ENCODE data around the gene CRELD1. TPM values are rescaled to one million over a fixed set of nuclear protein-coding genes. Genes with fewer than 3 reads are reported as not detected.

The CRELD1 gene
- total and polyA plus RNA-seq, 2 of the 13 experiments (the other 11 are each of a cell fraction or from before 2014, with no cell fraction given) = 27.1 to 61.9 TPM

DNA sequence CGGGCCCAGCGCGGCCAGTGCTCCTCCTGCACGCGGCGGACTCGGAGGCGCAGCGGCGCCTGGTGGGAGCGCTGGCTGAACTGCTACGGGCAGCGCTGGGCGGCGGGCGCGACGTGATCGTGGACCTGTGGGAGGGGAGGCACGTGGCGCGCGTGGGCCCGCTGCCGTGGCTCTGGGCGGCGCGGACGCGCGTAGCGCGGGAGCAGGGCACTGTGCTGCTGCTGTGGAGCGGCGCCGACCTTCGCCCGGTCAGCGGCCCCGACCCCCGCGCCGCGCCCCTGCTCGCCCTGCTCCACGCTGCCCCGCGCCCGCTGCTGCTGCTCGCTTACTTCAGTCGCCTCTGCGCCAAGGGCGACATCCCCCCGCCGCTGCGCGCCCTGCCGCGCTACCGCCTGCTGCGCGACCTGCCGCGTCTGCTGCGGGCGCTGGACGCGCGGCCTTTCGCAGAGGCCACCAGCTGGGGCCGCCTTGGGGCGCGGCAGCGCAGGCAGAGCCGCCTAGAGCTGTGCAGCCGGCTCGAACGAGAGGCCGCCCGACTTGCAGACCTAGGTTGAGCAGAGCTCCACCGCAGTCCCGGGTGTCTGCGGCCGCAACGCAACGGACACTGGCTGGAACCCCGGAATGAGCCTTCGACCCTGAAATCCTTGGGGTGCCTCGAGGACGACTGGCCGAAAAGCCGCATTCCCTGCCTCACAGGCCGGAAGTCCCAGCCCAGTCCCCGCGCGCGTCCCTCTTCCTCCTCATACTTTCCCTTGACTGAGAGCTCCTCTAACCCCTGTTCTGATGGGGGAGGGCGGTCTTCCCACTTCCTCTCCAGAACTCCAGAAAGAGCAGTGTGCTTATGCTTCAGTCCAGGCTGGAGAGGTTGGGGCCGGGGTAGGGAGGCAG lies 18.1 kb upstream of the CRELD1 start (continued):
- 0 out of 2 replicates have a peak, but pooled peaks have one; percentile 76 for TF ChIP-seq KLF6 (CRISPR knock-in tag; IDR thresholded peaks at IDR 0.05)
- peak; percentile 68; the same call in 1 of the 2 replicates for TF ChIP-seq ZSCAN30 (CRISPR knock-in tag; IDR thresholded peaks at IDR 0.05)
- TF ChIP-seq SNAPC2 (CRISPR knock-in tag; IDR thresholded peaks at IDR 0.05) = peak; percentile 47; the same call in 1 of the 2 replicates
- no peak for TF ChIP-seq SOX6 (IDR thresholded peaks at IDR 0.05)
- TF ChIP-seq SOX6 (CRISPR knock-in tag; IDR thresholded peaks at IDR 0.05) = 0 out of 2 replicates have a peak, but pooled peaks have one; percentile 37
- TF ChIP-seq, protein P1, sequence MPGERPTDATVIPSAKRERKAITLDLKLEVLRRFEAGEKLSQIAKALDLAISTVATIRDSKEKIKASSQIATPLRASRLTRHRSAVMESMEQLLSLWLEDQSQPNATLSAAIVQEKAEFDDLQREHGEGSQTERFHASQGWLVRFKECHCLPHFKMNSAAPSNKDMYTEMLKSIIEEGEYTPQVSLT (CRISPR knock-in tag; IDR thresholded peaks at IDR 0.05; ENCODE audit: borderline replicate concordance, low read depth) = no peak; the same call in 1 of the 2 replicates
- TF ChIP-seq ZNF121 (CRISPR knock-in tag; IDR thresholded peaks at IDR 0.05) = peak; percentile 69; the same call in 1 of the 2 replicates
- TF ChIP-seq KMT2B (CRISPR knock-in tag; IDR thresholded peaks at IDR 0.05) = peak; percentile 80; the same call in 1 of the 2 replicates
- TF ChIP-seq, protein P2, sequence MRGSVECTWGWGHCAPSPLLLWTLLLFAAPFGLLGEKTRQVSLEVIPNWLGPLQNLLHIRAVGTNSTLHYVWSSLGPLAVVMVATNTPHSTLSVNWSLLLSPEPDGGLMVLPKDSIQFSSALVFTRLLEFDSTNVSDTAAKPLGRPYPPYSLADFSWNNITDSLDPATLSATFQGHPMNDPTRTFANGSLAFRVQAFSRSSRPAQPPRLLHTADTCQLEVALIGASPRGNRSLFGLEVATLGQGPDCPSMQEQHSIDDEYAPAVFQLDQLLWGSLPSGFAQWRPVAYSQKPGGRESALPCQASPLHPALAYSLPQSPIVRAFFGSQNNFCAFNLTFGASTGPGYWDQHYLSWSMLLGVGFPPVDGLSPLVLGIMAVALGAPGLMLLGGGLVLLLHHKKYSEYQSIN (CRISPR knock-in tag; IDR thresholded peaks at IDR 0.05; ENCODE audit: borderline replicate concordance) = no peak; the same call in 1 of the 2 replicates
- TF ChIP-seq, protein P3, sequence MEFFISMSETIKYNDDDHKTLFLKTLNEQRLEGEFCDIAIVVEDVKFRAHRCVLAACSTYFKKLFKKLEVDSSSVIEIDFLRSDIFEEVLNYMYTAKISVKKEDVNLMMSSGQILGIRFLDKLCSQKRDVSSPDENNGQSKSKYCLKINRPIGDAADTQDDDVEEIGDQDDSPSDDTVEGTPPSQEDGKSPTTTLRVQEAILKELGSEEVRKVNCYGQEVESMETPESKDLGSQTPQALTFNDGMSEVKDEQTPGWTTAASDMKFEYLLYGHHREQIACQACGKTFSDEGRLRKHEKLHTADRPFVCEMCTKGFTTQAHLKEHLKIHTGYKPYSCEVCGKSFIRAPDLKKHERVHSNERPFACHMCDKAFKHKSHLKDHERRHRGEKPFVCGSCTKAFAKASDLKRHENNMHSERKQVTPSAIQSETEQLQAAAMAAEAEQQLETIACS (CRISPR knock-in tag; IDR thresholded peaks at IDR 0.05) = 0 out of 2 replicates have a peak, but pooled peaks have one; percentile 30
- TF ChIP-seq ZNF772 (CRISPR knock-in tag; IDR thresholded peaks at IDR 0.05) = 0 out of 2 replicates have a peak, but pooled peaks have one; percentile 26
- TF ChIP-seq ETV6 (CRISPR knock-in tag; conservative IDR thresholded peaks at IDR 0.05) = peak; percentile 59; the same call in 1 of the 2 replicates
- 0 out of 2 replicates have a peak, but pooled peaks have one; percentile 33 for TF ChIP-seq HDAC2 (CRISPR knock-in tag; IDR thresholded peaks at IDR 0.05)
- TF ChIP-seq ZNF547 (CRISPR knock-in tag; IDR thresholded peaks at IDR 0.05) = no peak; the same call in 1 of the 2 replicates
- peak; percentile 90 for TF ChIP-seq ZNF83 (CRISPR knock-in tag; IDR thresholded peaks at IDR 0.05; ENCODE audit: borderline replicate concordance)
- no peak for TF ChIP-seq NFE2L1 (CRISPR knock-in tag; IDR thresholded peaks at IDR 0.05; ENCODE audit: borderline replicate concordance)
- no peak for TF ChIP-seq TCF7 (IDR thresholded peaks at IDR 0.05; ENCODE audit: low read depth)
- TF ChIP-seq, protein P4, sequence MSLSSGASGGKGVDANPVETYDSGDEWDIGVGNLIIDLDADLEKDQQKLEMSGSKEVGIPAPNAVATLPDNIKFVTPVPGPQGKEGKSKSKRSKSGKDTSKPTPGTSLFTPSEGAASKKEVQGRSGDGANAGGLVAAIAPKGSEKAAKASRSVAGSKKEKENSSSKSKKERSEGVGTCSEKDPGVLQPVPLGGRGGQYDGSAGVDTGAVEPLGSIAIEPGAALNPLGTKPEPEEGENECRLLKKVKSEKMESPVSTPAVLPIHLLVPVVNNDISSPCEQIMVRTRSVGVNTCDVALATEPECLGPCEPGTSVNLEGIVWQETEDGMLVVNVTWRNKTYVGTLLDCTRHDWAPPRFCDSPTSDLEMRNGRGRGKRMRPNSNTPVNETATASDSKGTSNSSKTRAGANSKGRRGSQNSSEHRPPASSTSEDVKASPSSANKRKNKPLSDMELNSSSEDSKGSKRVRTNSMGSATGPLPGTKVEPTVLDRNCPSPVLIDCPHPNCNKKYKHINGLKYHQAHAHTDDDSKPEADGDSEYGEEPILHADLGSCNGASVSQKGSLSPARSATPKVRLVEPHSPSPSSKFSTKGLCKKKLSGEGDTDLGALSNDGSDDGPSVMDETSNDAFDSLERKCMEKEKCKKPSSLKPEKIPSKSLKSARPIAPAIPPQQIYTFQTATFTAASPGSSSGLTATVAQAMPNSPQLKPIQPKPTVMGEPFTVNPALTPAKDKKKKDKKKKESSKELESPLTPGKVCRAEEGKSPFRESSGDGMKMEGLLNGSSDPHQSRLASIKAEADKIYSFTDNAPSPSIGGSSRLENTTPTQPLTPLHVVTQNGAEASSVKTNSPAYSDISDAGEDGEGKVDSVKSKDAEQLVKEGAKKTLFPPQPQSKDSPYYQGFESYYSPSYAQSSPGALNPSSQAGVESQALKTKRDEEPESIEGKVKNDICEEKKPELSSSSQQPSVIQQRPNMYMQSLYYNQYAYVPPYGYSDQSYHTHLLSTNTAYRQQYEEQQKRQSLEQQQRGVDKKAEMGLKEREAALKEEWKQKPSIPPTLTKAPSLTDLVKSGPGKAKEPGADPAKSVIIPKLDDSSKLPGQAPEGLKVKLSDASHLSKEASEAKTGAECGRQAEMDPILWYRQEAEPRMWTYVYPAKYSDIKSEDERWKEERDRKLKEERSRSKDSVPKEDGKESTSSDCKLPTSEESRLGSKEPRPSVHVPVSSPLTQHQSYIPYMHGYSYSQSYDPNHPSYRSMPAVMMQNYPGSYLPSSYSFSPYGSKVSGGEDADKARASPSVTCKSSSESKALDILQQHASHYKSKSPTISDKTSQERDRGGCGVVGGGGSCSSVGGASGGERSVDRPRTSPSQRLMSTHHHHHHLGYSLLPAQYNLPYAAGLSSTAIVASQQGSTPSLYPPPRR (CRISPR knock-in tag; IDR thresholded peaks at IDR 0.05; ENCODE audit: borderline replicate concordance) = no peak; the same call in 1 of the 2 replicates
- no peak for TF ChIP-seq ZNF550 (CRISPR knock-in tag; IDR thresholded peaks at IDR 0.05; ENCODE audit: borderline replicate concordance)
- TF ChIP-seq PRMT3 (CRISPR knock-in tag; IDR thresholded peaks at IDR 0.05; ENCODE audit: borderline replicate concordance, low read depth) = peak; percentile 71; the same call in 1 of the 2 replicates
- no peak for TF ChIP-seq GABPA (IDR thresholded peaks at IDR 0.05; ENCODE audit: low read depth, low read length)
- peak; percentile 69 for TF ChIP-seq GABPA (CRISPR knock-in tag; IDR thresholded peaks at IDR 0.05; ENCODE audit: low read depth)
